ENCODE measurements around the gene NT5C1A.

Gene NT5C1A

GRCh38 chr1:39690225-39690624 is 18.3 kb upstream of the NT5C1A start:
- DNase-seq (ENCODE audit: low read depth, low spot score): no peak

GRCh38 chr1:39689635-39690034 is 17.7 kb upstream of the NT5C1A start:
- DNase-seq (ENCODE audit: low read depth, low spot score): no peak

- DNase-seq (ENCODE audit: low read depth, low spot score): no peak
Observed at GRCh38 chr1:39689214-39689613, 17.3 kb upstream of the NT5C1A start.

- DNase-seq (ENCODE audit: low read depth, low spot score): no peak
Observed at GRCh38 chr1:39688706-39689105, 16.8 kb upstream of the NT5C1A start.

GRCh38 chr1:39687243-39687642 is 15.3 kb upstream of the NT5C1A start:
- DNase-seq (ENCODE audit: low read depth, low spot score): no peak

- DNase-seq (ENCODE audit: low read depth, low spot score): no peak
Observed at GRCh38 chr1:39685071-39685470, 13.2 kb upstream of the NT5C1A start.

- no peak for DNase-seq (ENCODE audit: low read depth, low spot score)
Observed at GRCh38 chr1:39684313-39684664, 12.4 kb upstream of the NT5C1A start.

GRCh38 chr1:39683591-39684312 is 11.8 kb upstream of the NT5C1A start:
- DNase-seq (ENCODE audit: low read depth, low spot score): no peak

GRCh38 chr1:39681999-39682398 is 10.1 kb upstream of the NT5C1A start:
- no peak for DNase-seq (ENCODE audit: low read depth, low spot score)

GRCh38 chr1:39681294-39681693 is 9.4 kb upstream of the NT5C1A start:
- DNase-seq (ENCODE audit: low read depth, low spot score): no peak

- no peak for DNase-seq (ENCODE audit: low read depth, low spot score)
Observed at GRCh38 chr1:39680751-39681150, 8.8 kb upstream of the NT5C1A start.

- no peak for DNase-seq (ENCODE audit: low read depth, low spot score)
Observed at GRCh38 chr1:39679821-39680220, 7.9 kb upstream of the NT5C1A start.

GRCh38 chr1:39678889-39679288 is 7.0 kb upstream of the NT5C1A start:
- DNase-seq (ENCODE audit: low read depth, low spot score): no peak

- no peak for DNase-seq (ENCODE audit: low read depth, low spot score)
Observed at GRCh38 chr1:39677645-39678044, 5.7 kb upstream of the NT5C1A start.

GRCh38 chr1:39676948-39677548 is 5.1 kb upstream of the NT5C1A start:
- no peak for DNase-seq (ENCODE audit: low read depth, low spot score)

GRCh38 chr1:39675220-39675619 is 3.3 kb upstream of the NT5C1A start:
- no peak for DNase-seq (ENCODE audit: low read depth, low spot score)

- no peak for DNase-seq (ENCODE audit: low read depth, low spot score)
Observed at GRCh38 chr1:39673215-39673614, 1.3 kb upstream of the NT5C1A start.

GRCh38 chr1:39672551-39672947 is 642 bp upstream of the NT5C1A start:
- peak; percentile 26 for DNase-seq (ENCODE audit: low read depth, low spot score)

GRCh38 chr1:39671433-39671792 is 494 bp downstream of the NT5C1A start:
- peak; percentile 22 for DNase-seq (ENCODE audit: low read depth, low spot score)

- no peak for DNase-seq (ENCODE audit: low read depth, low spot score)
Observed at GRCh38 chr1:39670689-39671088, 1.2 kb downstream of the NT5C1A start.

- DNase-seq (ENCODE audit: low read depth, low spot score): no peak
Observed at GRCh38 chr1:39668894-39669293, 3.0 kb downstream of the NT5C1A start.

- DNase-seq (ENCODE audit: low read depth, low spot score): no peak
Observed at GRCh38 chr1:39668111-39668510, 3.8 kb downstream of the NT5C1A start.

- DNase-seq (ENCODE audit: low read depth, low spot score): no peak
Observed at GRCh38 chr1:39666772-39667171, 5.1 kb downstream of the NT5C1A start.

GRCh38 chr1:39663559-39663958 is 8.3 kb downstream of the NT5C1A start:
- DNase-seq (ENCODE audit: low read depth, low spot score): no peak
